Measurements from ENCODE around the gene ARMS2.

The ARMS2 gene

GRCh38 chr10:122450353-122450990 lies 4.0 kb upstream of the ARMS2 start:
- FAIRE-seq (no peak), DNase-seq (ENCODE audit: low spot score) (no peak)

GRCh38 chr10:122454071-122454470 lies 382 bp upstream of the ARMS2 start:
- FAIRE-seq (no peak), DNase-seq (ENCODE audit: low spot score) (no peak)

GRCh38 chr10:122455376-122456079 lies 1.1 kb downstream of the ARMS2 start:
- FAIRE-seq: no peak

DNA sequence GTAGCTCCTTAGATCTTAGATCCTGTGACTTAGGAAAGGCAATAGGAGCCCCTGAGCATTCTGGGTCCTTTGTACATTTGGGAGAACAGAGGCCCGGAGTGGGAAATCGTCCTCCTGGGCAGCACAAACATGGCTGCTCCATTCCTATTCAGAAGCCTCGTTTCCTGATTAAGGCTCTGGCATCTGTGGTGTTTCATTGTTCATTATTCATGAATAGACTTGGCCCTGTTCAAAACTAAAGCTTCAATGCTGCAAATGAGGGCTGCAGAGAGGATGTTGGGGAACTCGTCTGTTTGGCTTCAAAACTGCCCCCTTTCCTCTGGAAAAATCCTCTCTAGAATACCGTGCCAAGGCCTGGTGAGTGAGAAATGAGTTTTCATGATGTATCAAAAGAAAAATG lies 3.5 kb downstream of the ARMS2 start:
- DNase-seq (ENCODE audit: low spot score) (no peak), FAIRE-seq (no peak)

More at GRCh38 chr10:122455376-122456079, 1.1 kb downstream of the ARMS2 start:
- no peak for DNase-seq (ENCODE audit: low spot score)

- DNase-seq (ENCODE audit: low spot score) (no peak), FAIRE-seq (no peak)
These were observed 4.2 kb downstream of the ARMS2 start for GRCh38 chr10:122458693-122459092.

DNA sequence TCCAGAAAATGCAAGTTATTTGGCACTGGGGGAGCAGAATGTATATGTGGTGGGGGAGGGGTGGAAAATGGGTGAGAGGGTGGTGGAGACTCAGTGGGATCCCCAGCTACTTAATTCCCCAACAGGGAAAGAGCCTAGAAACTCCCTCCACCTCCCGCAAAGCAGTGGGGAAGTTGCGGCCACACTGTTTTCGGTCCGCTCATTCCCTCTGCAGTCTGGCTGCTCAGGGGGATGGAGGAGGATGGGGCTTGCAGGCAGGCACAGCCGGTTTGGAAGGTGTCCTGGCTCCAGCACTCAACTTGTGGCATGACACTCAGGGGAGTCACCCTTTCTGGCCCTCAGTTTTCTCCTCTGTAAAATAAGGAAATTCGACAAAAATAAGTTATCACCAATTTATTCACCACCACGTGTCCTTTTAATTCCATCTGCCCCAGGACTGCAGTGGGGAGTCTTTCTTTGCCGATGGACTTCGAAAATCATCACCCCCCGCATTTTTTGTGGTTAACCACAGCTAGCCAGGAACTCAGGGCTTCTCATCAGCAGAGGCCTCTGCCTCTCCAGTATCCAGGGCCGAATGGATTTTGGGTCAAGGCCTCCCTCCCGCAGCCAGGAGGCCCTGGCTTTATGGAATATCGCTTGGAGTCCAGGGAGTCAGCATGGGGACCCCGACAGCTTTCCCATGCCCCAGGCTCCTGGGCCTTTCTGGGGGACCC lies 5.3 kb downstream of the ARMS2 start:
- DNase-seq (ENCODE audit: low spot score) (peak; percentile 33), FAIRE-seq (no peak)

DNA sequence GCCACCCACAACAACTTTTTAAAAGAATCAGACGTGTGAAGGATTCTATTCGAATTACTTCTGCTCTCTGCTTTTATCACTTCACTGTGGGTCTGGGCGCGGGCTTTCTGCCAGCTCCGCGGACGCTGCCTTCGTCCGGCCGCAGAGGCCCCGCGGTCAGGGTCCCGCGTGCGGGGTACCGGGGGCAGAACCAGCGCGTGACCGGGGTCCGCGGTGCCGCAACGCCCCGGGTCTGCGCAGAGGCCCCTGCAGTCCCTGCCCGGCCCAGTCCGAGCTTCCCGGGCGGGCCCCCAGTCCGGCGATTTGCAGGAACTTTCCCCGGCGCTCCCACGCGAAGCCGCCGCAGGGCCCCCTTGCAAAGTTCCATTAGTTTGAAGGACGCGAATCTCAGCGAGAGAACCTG lies 6.4 kb downstream of the ARMS2 start:
- DNase-seq (ENCODE audit: low spot score) (no peak), FAIRE-seq (no peak)

- peak; percentile 88 for DNase-seq (ENCODE audit: low spot score)
- no peak for FAIRE-seq
These were observed 6.9 kb downstream of the ARMS2 start, which contains the start of gene HTRA1 for GRCh38 chr10:122461367-122461728. HTRA1 (plus strand) TSS chr10:122461553; CDS start chr10:122461653, 100 bp downstream.

DNA sequence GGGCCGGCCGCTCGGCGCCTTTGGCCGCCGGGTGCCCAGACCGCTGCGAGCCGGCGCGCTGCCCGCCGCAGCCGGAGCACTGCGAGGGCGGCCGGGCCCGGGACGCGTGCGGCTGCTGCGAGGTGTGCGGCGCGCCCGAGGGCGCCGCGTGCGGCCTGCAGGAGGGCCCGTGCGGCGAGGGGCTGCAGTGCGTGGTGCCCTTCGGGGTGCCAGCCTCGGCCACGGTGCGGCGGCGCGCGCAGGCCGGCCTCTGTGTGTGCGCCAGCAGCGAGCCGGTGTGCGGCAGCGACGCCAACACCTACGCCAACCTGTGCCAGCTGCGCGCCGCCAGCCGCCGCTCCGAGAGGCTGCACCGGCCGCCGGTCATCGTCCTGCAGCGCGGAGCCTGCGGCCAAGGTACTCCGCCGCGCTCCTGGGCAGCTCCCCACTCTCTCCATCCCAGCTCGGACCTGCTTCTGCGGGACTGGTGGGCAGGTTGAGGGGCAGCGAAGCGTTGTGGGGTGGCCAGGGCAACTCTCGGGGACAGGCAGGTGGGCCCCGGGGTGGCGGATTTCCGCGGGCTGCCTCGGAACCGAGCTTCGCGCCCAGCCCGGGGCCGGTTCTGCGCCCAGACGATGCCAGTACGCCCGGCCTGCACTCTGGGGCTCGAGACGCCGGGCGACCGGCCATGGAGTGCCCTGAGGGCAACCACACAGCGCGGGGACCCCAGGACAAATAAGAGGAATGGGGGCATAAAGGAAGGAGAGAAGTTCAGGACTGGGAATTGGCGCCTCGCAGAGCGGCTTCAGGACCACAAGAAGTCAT lies 7.5 kb downstream of the ARMS2 start:
- FAIRE-seq: no peak
- DNase-seq (ENCODE audit: low spot score): peak; percentile 39

DNA sequence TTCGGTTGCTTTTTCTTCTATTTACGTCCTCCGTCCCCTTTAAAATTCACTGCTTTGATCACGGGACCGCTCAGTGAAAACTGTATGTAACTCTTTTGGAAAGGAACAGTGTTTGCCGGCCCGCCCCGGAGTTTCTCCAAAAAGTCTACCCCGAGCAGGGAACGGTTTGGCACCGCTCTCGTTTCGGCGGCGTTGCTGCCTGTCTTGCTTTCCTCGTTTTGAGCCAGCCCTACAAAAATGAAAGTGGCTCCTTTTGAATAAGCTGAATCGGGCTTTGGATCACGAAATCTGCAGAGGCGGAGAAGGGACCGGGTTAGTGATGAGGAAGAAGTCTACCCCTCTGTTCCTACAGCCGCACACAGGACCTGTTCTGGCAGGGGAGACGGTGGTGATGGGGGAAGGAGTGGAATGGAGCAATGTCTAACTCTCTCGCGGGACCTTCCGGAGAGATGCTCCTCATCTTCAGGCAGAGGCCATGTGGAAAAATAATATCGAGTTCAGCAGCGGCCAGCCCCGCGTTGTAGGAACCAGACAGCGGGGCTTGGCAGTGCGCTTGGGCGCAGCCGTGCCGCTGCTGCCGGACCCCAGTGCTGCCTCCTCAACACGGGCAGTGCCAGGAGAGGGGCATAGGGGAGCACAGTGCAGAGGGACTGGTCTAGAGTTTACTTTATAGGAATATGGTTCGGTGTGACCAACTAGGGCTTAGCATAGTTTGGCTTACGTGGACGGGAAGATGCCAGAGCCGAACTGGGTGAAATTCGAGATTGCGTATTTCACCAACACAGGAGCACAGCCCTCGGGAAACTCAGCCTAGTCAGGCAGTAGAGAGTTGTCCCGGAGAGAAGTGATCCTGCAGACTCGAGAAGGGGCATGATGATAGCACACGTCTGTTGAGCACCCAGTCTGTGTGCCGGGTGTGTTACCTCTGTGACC lies 8.3 kb downstream of the ARMS2 start:
- DNase-seq (ENCODE audit: low spot score) (peak; percentile 35), FAIRE-seq (no peak)

- DNase-seq (ENCODE audit: low spot score) (no peak), FAIRE-seq (no peak)
These were observed 9.2 kb downstream of the ARMS2 start for GRCh38 chr10:122463466-122464249.

GRCh38 chr10:122464250-122464510 lies 9.7 kb downstream of the ARMS2 start:
- no peak for DNase-seq (ENCODE audit: low spot score)
- no peak for FAIRE-seq

GRCh38 chr10:122464586-122464985 lies 10.1 kb downstream of the ARMS2 start:
- DNase-seq (ENCODE audit: low spot score) (no peak), FAIRE-seq (no peak)

GRCh38 chr10:122465401-122466040 lies 11.1 kb downstream of the ARMS2 start:
- DNase-seq (ENCODE audit: low spot score) (no peak), FAIRE-seq (no peak)

GRCh38 chr10:122466951-122467381 lies 12.5 kb downstream of the ARMS2 start:
- no peak for FAIRE-seq

GRCh38 chr10:122467701-122468100 lies 13.2 kb downstream of the ARMS2 start:
- no peak for FAIRE-seq
- DNase-seq (ENCODE audit: low spot score): no peak

More at GRCh38 chr10:122466951-122467381, 12.5 kb downstream of the ARMS2 start:
- DNase-seq (ENCODE audit: low spot score): no peak

- no peak for FAIRE-seq
- no peak for DNase-seq (ENCODE audit: low spot score)
These were observed 14.0 kb downstream of the ARMS2 start for GRCh38 chr10:122468307-122468925.

DNA sequence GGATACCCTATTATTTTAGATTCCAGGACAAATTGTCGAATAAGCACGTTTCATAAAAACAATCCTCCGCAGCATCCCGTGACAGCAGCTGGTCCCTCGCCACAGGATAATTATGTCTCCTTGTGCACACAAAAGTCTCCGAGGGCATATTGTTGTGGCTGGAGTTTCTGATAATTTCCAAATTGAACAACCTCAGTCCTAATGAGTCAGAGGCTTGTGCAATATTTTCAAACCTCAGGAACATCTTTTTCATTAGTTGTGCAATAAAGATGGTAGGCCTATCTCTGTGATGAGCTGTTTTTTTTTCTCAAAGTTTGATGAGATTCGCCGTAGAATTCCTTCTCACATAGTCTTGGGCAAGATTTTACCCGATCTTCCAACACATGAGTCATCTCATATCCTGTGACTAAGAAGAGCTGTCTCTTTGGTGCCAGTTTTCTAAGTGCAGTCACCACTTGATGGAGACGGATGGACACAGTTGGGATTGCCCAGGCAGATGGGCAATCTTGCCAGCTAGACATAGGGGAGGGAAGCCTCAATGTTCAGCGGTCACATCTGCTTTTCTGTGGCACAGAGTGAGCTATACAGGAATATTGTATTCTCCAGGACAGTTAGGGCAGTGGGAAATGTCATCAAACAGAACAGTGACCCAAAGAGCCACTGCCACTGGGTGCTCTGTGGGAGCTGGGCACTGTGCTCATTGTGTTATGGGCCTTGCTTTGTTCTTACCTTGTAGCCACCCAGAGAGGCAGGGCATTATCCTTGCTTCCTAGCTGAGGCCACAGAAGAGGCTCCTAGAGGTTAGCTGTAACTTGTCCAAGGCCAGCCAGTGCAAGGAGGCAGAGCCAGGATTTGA lies 14.7 kb downstream of the ARMS2 start:
- DNase-seq (ENCODE audit: low spot score) (peak; percentile 74), FAIRE-seq (peak; percentile 86)
